Right cardiac atrium (tissue), 5 donors: Measurements from ENCODE around the gene RXRB. TPM values are rescaled to one million over a fixed set of nuclear protein-coding genes. Genes with fewer than 3 reads are reported as not detected.
A peak's percentile ranks its signal among the peaks of the same experiment; 100 is the strongest.

Experiments used
- ATAC-seq, 2 donors: fragments of 200-7000 bp; cut with Tn5 transposase; one replicate each; pipeline versions ENCODE4 v1.8.0 to v1.9.1; 2020; ENCODE audit warnings: moderate library complexity in 2 of 2, mild to moderate bottlenecking in 1 of 2
- DNase-seq, 3 donors: peaks; one replicate each; pipeline ENCODE4 v3.0.0-alpha.2; 2020
- H3K27ac ChIP-seq: one replicate; pipeline ENCODE4 v1.5.1; 2013; ENCODE audit warnings: mild to moderate bottlenecking, low read length, control low read depth, moderate library complexity
- H3K27me3 ChIP-seq: one replicate; pipeline ENCODE4 v1.6.1; 2013; ENCODE audit not compliant: control insufficient read depth, insufficient read depth
- H3K4me1 ChIP-seq: one replicate; pipeline ENCODE4 v1.6.1; 2013; ENCODE audit warnings: low read length; ENCODE audit not compliant: control insufficient read depth, insufficient read depth
- H3K4me3 ChIP-seq: one replicate; pipeline ENCODE4 v1.5.1; 2013; ENCODE audit warnings: low read length, control low read depth
- H3K9me3 ChIP-seq: one replicate; pipeline ENCODE4 v1.6.1; 2013; ENCODE audit warnings: low read length; ENCODE audit not compliant: control insufficient read depth
- WGBS: extraction: QIAGEN DNeasy Blood & Tissue Kit; methylation state at CpG from one replicate; pipeline ENCODE4 v1.1.7; 2013; 5-methylcytosine and 5-hydroxymethylcytosine counted together
- intact Hi-C, 4 donors: fragments of 100-400 bp; cut with DNase I; formaldehyde crosslinking; loops; one replicate each; pipeline versions ENCODE4 v1.11.0 to v1.14.0; 2022 to 2023
- polyA plus RNA-seq: library from polyadenylated mRNA; stranded (reverse); fragments of 200-250 nt; gene quantifications from one replicate; pipeline ENCODE4 v1.2.3, GENCODE V29; 2013
- total RNA-seq, 4 donors: library from RNA; stranded (reverse); fragmentation: NEBNext Ultra II Directional; extraction: Animal tissue kit (Norgen Biotek cat#: 25700); gene quantifications; one replicate each; pipeline ENCODE4 v1.2.1, GENCODE V29; 2021
- donor health status: healthy with polysubstance abuse.
- donor health status: DM: no; HTN: yes; CAD: no.
- donor health status: DM: no; HTN: no; CAD: no.
- donor health status: DM: no; HTN: yes; CAD: no; lungs with severe emphysema.
- donor health status: DM: yes; HTN: yes; CAD: no.

RXRB gene
- total and polyA plus RNA-seq, 5 donors = 31.7 to 44.8 (median 33.6) TPM

GRCh38 chr6:33166811-33167210 lies 33.7 kb downstream of the RXRB start:
- Histone ChIP-seq H3K27ac (no peak overlapping the region), H3K9me3 (no peaks in the 10 kb centered on the region), H3K4me3 (no peak overlapping the region), H3K27me3 (no peaks in the 10 kb centered on the region), H3K4me1 (no peaks in the 10 kb centered on the region)
- WGBS = 89% methylated on average over 7 of the region's 7 CpGs
- DNase-seq = no peak
- intact Hi-C loops = no loop called here
- no peak for ATAC-seq

GRCh38 chr6:33166363-33166762 lies 34.1 kb downstream of the RXRB start:
- H3K4me1 ChIP-seq = no peaks in the 10 kb centered on the region
- no peak for ATAC-seq
- 86% methylated on average over 6 of the region's 6 CpGs for WGBS
- no peak overlapping the region for H3K4me3 ChIP-seq
- no peaks in the 10 kb centered on the region for H3K27me3 ChIP-seq
- intact Hi-C loops = no loop called here
- H3K9me3 ChIP-seq = no peaks in the 10 kb centered on the region
- DNase-seq = no peak
- no peak overlapping the region for H3K27ac ChIP-seq

GRCh38 chr6:33165581-33166258 lies 34.7 kb downstream of the RXRB start:
- Histone ChIP-seq H3K27me3 (no peaks in the 10 kb centered on the region), H3K4me1 (no peaks in the 10 kb centered on the region), H3K27ac (no peak overlapping the region), H3K9me3 (no peaks in the 10 kb centered on the region), H3K4me3 (no peak overlapping the region)
- intact Hi-C loops = no loop called here
- WGBS = 87% methylated on average over 17 of the region's 17 CpGs
- ATAC-seq (no peak), DNase-seq (no peak)

- DNase-seq (no peak), ATAC-seq (no peak)
- WGBS = 62% methylated on average over 14 of the region's 14 CpGs
- Histone ChIP-seq H3K27ac (no peak overlapping the region), H3K4me3 (no peak overlapping the region), H3K4me1 (no peaks in the 10 kb centered on the region), H3K27me3 (no peaks in the 10 kb centered on the region), H3K9me3 (no peaks in the 10 kb centered on the region)
- intact Hi-C loops = loop anchor here in 3 of 4 donors (5.0 kb wide), 2 partner anchors 32 to 82 kb away; no protein-coding TSS in a partner anchor
These were observed 35.6 kb downstream of the RXRB start for GRCh38 chr6:33164665-33165373.

GRCh38 chr6:33164176-33164575 lies 36.3 kb downstream of the RXRB start:
- Histone ChIP-seq H3K4me1 (no peaks in the 10 kb centered on the region), H3K27ac (no peak overlapping the region), H3K9me3 (no peaks in the 10 kb centered on the region), H3K27me3 (no peaks in the 10 kb centered on the region), H3K4me3 (no peak overlapping the region)
- WGBS = 51% methylated on average over 10 of the region's 10 CpGs
- DNase-seq = no peak
- ATAC-seq = no peak
- intact Hi-C loops = loop anchor here in 3 of 4 donors (5.0 kb wide), 2 partner anchors 33 to 83 kb away; no protein-coding TSS in a partner anchor

- no peak for ATAC-seq
- H3K27me3 ChIP-seq = no peaks in the 10 kb centered on the region
- DNase-seq = no peak
- H3K4me3 ChIP-seq = no peak overlapping the region
- no peaks in the 10 kb centered on the region for H3K9me3 ChIP-seq
- WGBS = 85% methylated on average over 10 of the region's 10 CpGs
- intact Hi-C loops = loop anchor here in 3 of 4 donors (5.0 kb wide), 2 partner anchors 34 to 84 kb away; no protein-coding TSS in a partner anchor
- H3K4me1 ChIP-seq = no peaks in the 10 kb centered on the region
- H3K27ac ChIP-seq = no peak overlapping the region
These were observed 36.9 kb downstream of the RXRB start for GRCh38 chr6:33163540-33163939.

GRCh38 chr6:33161354-33162331 lies 38.8 kb downstream of the RXRB start:
- peak; percentile 91 to 94 for ATAC-seq
- Histone ChIP-seq H3K27ac (peak overlapping the region; percentile 9), H3K27me3 (no peaks in the 10 kb centered on the region), H3K4me1 (no peaks in the 10 kb centered on the region), H3K9me3 (no peaks in the 10 kb centered on the region), H3K4me3 (peak overlapping the region; percentile 41)
- 5% methylated on average over 58 of the region's 58 CpGs for WGBS
- peak; percentile 87 to 94 (median 93) for DNase-seq
- intact Hi-C loops = loop anchor here (1.0 to 5.0 kb wide), 3 partner anchors 36 to 87 kb away; no protein-coding TSS in a partner anchor

GRCh38 chr6:33160728-33161344 lies 39.6 kb downstream of the RXRB start:
- H3K27ac ChIP-seq = no peak overlapping the region
- DNase-seq = peak; percentile 69 to 84 (median 80)
- H3K4me1 ChIP-seq = no peaks in the 10 kb centered on the region
- 36% methylated on average over 13 of the region's 13 CpGs for WGBS
- H3K4me3 ChIP-seq = no peak overlapping the region
- no peaks in the 10 kb centered on the region for H3K27me3 ChIP-seq
- H3K9me3 ChIP-seq = no peaks in the 10 kb centered on the region
- ATAC-seq = peak; percentile 70 to 83
- intact Hi-C loops = loop anchor here (1.0 to 5.0 kb wide), 3 partner anchors 36 to 87 kb away; no protein-coding TSS in a partner anchor

- no peaks in the 10 kb centered on the region for H3K9me3 ChIP-seq
- no peak for ATAC-seq
- H3K4me1 ChIP-seq = no peaks in the 10 kb centered on the region
- 93% methylated on average over 11 of the region's 11 CpGs for WGBS
- intact Hi-C loops = loop anchor here in 3 of 4 donors (5.0 kb wide), 2 partner anchors 37 to 87 kb away; no protein-coding TSS in a partner anchor
- H3K4me3 ChIP-seq = no peak overlapping the region
- no peak for DNase-seq
- no peak overlapping the region for H3K27ac ChIP-seq
- no peaks in the 10 kb centered on the region for H3K27me3 ChIP-seq
These were observed 40.4 kb downstream of the RXRB start for GRCh38 chr6:33160096-33160495.

GRCh38 chr6:33156964-33157363 lies 43.5 kb downstream of the RXRB start:
- no peak overlapping the region for H3K27ac ChIP-seq
- intact Hi-C loops = loop anchor here in 1 of 4 donors (10.0 kb wide), 1 partner anchor 152 kb away; the partner anchor contains the start of gene HLA-DOA
- H3K4me3 ChIP-seq = no peak overlapping the region
- 83% methylated on average over 2 of the region's 2 CpGs for WGBS
- H3K9me3 ChIP-seq = no peaks in the 10 kb centered on the region
- DNase-seq (no peak), ATAC-seq (no peak)
- H3K27me3 ChIP-seq = no peaks in the 10 kb centered on the region
- H3K4me1 ChIP-seq = no peaks in the 10 kb centered on the region
